Right lobe of liver (tissue), 6 donors: ENCODE results near the gene KAZN. TPM values are rescaled to one million over a fixed set of nuclear protein-coding genes. Genes with fewer than 3 reads are reported as not detected.

ENCODE experiments used
- ATAC-seq, 4 donors: fragments of 200-7000 bp; cut with Tn5 transposase; one replicate each; pipeline ENCODE4 v1.9.1; 2020; ENCODE audit warnings: mild to moderate bottlenecking in 4 of 4, moderate library complexity in 4 of 4
- DNase-seq, 3 donors: peaks; one replicate each; pipeline ENCODE4 v3.0.0-alpha.2; 2020
- H3K27ac ChIP-seq, 3 donors: fragments of 200-600 bp; one replicate each; pipeline ENCODE4 v1.8.0; 2022
- H3K27me3 ChIP-seq, 2 donors: fragments of 200-600 bp; one replicate each; pipeline ENCODE4 v1.8.0; 2022
- H3K36me3 ChIP-seq, 4 donors: fragments of 200-600 bp; sonication (generic) in 1 of 4; one replicate each; pipeline versions ENCODE4 v1.5.1 to v1.8.0; 2017 to 2022; ENCODE audit warnings: control low read depth in 1 of 4
- H3K4me1 ChIP-seq, 4 donors: fragments of 200-600 bp; sonication (generic) in 1 of 4; one replicate each; pipeline versions ENCODE4 v1.5.1 to v1.8.0; 2017 to 2022; ENCODE audit warnings: control low read depth in 1 of 4
- H3K4me3 ChIP-seq, 3 donors: fragments of 200-600 bp; one replicate each; pipeline ENCODE4 v1.8.0; 2022
- H3K9me3 ChIP-seq, 4 donors: fragments of 200-600 bp; sonication (generic) in 1 of 4; one replicate each; pipeline versions ENCODE4 v1.5.1 to v1.8.0; 2017 to 2022; ENCODE audit warnings: control low read depth in 1 of 4
- CTCF ChIP-seq, 4 donors: fragments of 200-600 bp in 3 of 4; fragments of 450-650 bp in 1 of 4; IDR thresholded peaks; one replicate each; pipeline versions ENCODE4 v1.5.1 to v1.8.0; 2016 to 2022; ENCODE audit warnings: antibody characterized with exemption in 4 of 4, mild to moderate bottlenecking in 2 of 4
- POLR2A ChIP-seq: fragments of 450-650 bp; IDR thresholded peaks from one replicate; pipeline ENCODE4 v1.6.1; 2017; ENCODE audit warnings: antibody characterized with exemption, mild to moderate bottlenecking
- WGBS: methylation state at CpG from one replicate; pipeline ENCODE4 v1.1.6; 2018; ENCODE audit warnings: low coverage, low lambda C conversion rate; ENCODE audit not compliant: insufficient coverage; ENCODE audit errors: missing lambda C conversion rate; 5-methylcytosine and 5-hydroxymethylcytosine counted together
- intact Hi-C, 2 donors: fragments of 100-400 bp; cut with DNase I; formaldehyde crosslinking; loops; one replicate each; pipeline versions ENCODE4 v1.11.2 to v1.14.1; 2022
- long read RNA-seq: library from polyadenylated mRNA; unstranded; transcript quantifications from one replicate; pipeline ENCODE4 v2.0.0, GENCODE V29; 2019
- total RNA-seq, 6 experiments: library from RNA; depleted of rRNA in 2 of 6; stranded (reverse); fragments of >200 nt in 2 of 6; fragmentation: NEBNext Ultra II Directional in 3 of 6; extraction: Animal tissue kit (Norgen Biotek cat#: 25700) in 3 of 6; gene quantifications; one replicate each; pipeline versions ENCODE4 v1.1.0 to v1.2.4, GENCODE V29; 2016 to 2023
- donor health status: DM: no; HTN: yes; CAD: no.
- donor health status: DM: no; HTN: no; CAD: no.
- donor health status: DM: no; HTN: no; CAD: no.
- donor health status: DM: no; HTN: yes; CAD: no.
- donor health status: DM: no; HTN: yes; CAD: no.

The KAZN gene
- total RNA-seq = 1 to 10 TPM; 1.5 to 7.2 (median 2.7) TPM
- long read RNA-seq, partial matches to known transcripts = 0 of 1 reads
- long read RNA-seq, other reads (novel, unspliced or antisense) = 1 of 1 reads

DNA sequence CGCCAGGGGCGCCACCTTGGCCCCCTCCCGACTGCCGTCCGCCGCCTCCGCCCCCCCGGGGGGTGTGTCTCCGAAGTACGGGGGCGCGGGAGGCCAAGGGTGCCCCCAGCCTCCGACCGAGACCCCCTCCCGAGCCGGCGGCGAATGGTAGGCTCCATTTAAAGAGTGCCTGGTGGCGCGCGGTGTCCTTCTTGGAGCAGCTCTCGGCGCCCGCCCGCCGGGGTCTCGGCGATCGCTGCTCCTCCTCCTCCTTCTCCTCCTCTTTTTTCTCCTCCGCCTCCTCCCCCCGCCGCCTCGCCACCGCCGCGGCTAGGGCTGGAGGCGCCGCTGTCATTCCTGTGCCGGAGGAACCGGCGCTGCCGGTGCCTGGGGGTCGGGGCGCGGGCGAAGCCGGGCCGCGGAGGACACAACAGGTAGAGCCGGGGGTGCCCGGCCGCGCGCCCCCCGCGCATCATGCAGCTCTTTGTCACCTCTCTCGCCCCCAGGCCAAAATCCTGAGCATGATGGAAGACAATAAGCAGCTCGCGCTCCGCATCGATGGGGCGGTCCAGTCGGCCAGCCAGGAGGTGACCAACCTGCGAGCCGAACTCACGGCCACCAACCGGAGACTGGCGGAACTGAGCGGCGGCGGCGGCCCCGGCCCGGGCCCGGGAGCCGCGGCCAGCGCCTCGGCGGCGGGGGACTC is at the start of gene KAZN:
Gene KAZN, plus strand, starts transcription at position 188 of the 685 bp plus-strand sequence.
- TF ChIP-seq POLR2A (no peak), CTCF (IDR thresholded peaks at IDR 0.05) (no peak)
- no peaks in the 10 kb centered on the region for H3K4me1 ChIP-seq
- intact Hi-C loops = no loop called here
- H3K4me3 ChIP-seq = no peak within 1 kb of the TSS
- no peaks in the 10 kb centered on the region for H3K9me3 ChIP-seq
- H3K27me3 ChIP-seq = peaks cover 0 to 21% of the 10 kb centered on the region in 2 donors
- H3K36me3 ChIP-seq = no peaks in the 10 kb centered on the region
- DNase-seq = no peak
- WGBS = under 1% methylated on average over 42 of the region's 81 CpGs
- no peak for ATAC-seq
- H3K27ac ChIP-seq = no peak within 1 kb of the TSS

DNA sequence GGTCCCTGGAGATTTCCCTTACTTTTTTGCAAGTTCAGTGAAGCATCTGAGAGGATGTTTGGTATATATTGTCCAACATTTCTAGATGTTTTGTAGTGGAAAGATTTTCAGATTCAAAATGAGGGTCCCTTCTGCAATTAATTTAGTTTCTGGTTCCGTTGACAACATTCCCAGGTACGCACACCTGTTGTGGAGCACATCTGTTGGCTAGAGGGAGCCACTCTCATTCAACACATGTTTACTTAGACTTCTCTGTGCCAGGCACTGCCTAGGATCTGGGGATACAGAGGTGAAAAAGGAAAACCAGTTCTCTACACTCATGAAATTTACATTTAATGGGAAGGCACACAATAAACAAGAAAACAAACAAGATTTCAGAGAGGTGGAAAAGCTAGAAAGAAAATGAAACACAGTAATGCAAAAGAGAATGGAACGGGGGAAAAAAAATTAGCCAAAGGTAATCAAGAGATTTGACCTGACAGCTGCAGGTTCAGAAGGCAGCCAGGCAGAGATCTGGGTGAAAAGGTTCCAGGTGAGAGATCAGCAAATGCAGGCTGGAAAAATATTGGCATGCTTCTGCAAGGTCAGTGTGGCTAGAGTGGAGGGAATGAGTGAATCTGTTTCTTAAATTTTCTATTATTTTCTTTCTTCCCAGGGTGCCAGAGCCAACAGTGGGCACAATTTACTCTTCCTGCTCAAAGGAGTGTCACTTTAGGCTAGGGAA is 48.4 kb upstream of the KAZN start:
- intact Hi-C loops = no loop called here
- 34% methylated on average over 3 of the region's 3 CpGs for WGBS
- H3K36me3 ChIP-seq = no peaks in the 10 kb centered on the region
- H3K27me3 ChIP-seq = no peaks in the 10 kb centered on the region
- no peak for ATAC-seq
- no peak for DNase-seq
- no peak overlapping the region for H3K27ac ChIP-seq
- TF ChIP-seq POLR2A (no peak), CTCF (IDR thresholded peaks at IDR 0.05) (no peak)
- H3K4me3 ChIP-seq = no peak overlapping the region
- no peaks in the 10 kb centered on the region for H3K9me3 ChIP-seq
- no peaks in the 10 kb centered on the region for H3K4me1 ChIP-seq

DNA sequence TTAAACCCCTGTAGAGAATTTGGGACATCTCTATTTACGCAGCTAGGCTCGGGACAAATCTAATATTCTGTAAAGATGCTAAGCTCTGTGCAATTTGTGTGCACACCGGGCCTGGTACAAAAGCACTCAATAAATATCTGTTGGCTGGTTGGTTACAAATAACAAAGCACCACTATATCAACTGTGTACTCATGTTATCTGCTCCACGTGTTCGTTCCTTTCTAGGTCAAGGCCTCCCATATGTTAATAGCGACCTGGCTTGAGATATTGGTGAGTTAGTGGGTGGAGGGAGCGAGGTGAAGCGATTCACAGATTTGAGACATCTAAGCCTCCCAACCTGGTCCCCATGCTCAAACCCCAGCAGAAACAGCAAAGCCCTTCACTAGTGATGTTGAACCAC is 47.1 kb upstream of the KAZN start:
- no peak for TF ChIP-seq POLR2A
- TF ChIP-seq CTCF (IDR thresholded peaks at IDR 0.05) = no peak
- intact Hi-C loops = no loop called here
- 48% methylated on average over 8 of the region's 8 CpGs for WGBS
- Histone ChIP-seq H3K27ac (no peak overlapping the region), H3K9me3 (no peaks in the 10 kb centered on the region), H3K4me3 (no peak overlapping the region), H3K36me3 (no peaks in the 10 kb centered on the region), H3K27me3 (no peaks in the 10 kb centered on the region), H3K4me1 (no peaks in the 10 kb centered on the region)
- ATAC-seq (no peak), DNase-seq (no peak)

DNA sequence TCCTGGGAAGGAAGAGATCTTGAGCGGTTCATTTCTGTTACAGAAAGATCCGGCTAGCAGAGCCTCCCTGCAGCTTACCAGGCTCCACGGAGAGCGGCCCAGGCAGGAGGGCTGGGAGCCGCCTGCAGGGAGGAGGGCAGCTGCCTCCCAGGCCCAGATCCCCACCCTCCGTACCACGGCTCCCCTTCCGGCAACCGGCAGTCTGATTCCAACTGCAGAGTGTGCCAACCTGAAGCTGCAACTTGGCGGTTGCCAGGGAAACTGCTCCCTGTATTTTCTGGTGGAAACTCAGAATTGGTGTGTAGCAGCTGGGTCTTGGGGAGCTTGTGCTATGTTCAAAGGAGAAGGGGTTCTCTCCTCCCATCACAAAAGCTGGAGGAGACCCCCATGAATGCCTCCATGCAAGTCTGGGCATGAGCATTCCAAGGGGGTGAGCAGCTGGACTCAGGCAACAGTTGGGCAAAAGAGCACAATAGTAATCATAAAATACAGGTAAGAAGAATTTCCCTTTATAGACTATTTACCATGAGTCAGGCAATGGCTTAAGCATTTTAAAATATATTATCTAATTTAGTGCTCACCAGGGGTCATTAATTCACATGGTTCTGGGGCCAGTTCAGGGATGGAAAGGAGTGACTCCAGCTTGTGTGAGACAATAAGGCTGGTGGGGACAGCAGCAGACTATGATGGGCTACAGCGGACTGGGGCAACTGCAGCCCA is 46.1 kb upstream of the KAZN start:
- Histone ChIP-seq H3K4me3 (no peak overlapping the region), H3K27ac (no peak overlapping the region), H3K36me3 (no peaks in the 10 kb centered on the region), H3K9me3 (no peaks in the 10 kb centered on the region), H3K4me1 (no peaks in the 10 kb centered on the region), H3K27me3 (no peaks in the 10 kb centered on the region)
- ATAC-seq (no peak), DNase-seq (no peak)
- no peak for TF ChIP-seq CTCF (IDR thresholded peaks at IDR 0.05)
- TF ChIP-seq POLR2A = no peak
- intact Hi-C loops = no loop called here
- 57% methylated on average over 1 of the region's 11 CpGs for WGBS
